Body of pancreas (tissue), 4 donors: Measurements from ENCODE around the gene TUBB2A. TPM values are rescaled to one million over a fixed set of nuclear protein-coding genes. Genes with fewer than 3 reads are reported as not detected.
A peak's percentile ranks its signal among the peaks of the same experiment; 100 is the strongest.

Experiments
- ATAC-seq: fragments of 150-250 bp; one replicate; pipeline ENCODE4 v1.9.1; 2016
- DNase-seq, 4 donors: peaks; one replicate each; pipeline ENCODE4 v3.0.0-alpha.2; 2019
- H3K27ac ChIP-seq, 4 donors: fragments of 200-600 bp; sonication (generic); 1 replicate in 3 of 4; 2 replicates in 1 of 4; pipeline versions ENCODE4 v1.5.1 to v1.6.1; 2016 to 2019; ENCODE audit warnings: mild to moderate bottlenecking in 1 of 4, mixed read lengths in 1 of 4, moderate library complexity in 1 of 4
- H3K27me3 ChIP-seq, 2 donors: fragments of 200-600 bp; sonication (generic); one replicate each; pipeline ENCODE4 v1.6.0; 2016; ENCODE audit warnings: mild to moderate bottlenecking in 1 of 2
- H3K36me3 ChIP-seq, 2 donors: fragments of 200-600 bp; sonication (generic); replicated peaks in 1 of 2; 2 replicates each; pipeline ENCODE4 v1.5.1; 2016; ENCODE audit warnings: low read depth in 2 of 2; ENCODE audit not compliant: insufficient read depth in 1 of 2
- H3K4me1 ChIP-seq: fragments of 200-600 bp; sonication (generic); one replicate; pipeline ENCODE4 v1.6.0; 2016
- H3K4me3 ChIP-seq, 2 donors: fragments of 200-600 bp; sonication (generic); 1 replicate in 1 of 2; 2 replicates in 1 of 2; pipeline ENCODE4 v1.5.1; 2016 to 2019
- H3K9me3 ChIP-seq, 3 donors: fragments of 200-600 bp; sonication (generic); 1 replicate in 2 of 3; 2 replicates in 1 of 3; pipeline ENCODE4 v1.5.1; 2016
- POLR2A ChIP-seq, 3 donors: fragments of 450-650 bp; IDR thresholded peaks; one replicate each; pipeline ENCODE4 v1.6.1; 2016; ENCODE audit warnings: antibody characterized with exemption in 3 of 3, mild to moderate bottlenecking in 2 of 3
- WGBS, 2 donors: methylation state at CpG; one replicate each; pipeline ENCODE4 v1.1.5; 2017; 5-methylcytosine and 5-hydroxymethylcytosine counted together
- intact Hi-C: fragments of 100-400 bp; cut with DNase I; formaldehyde crosslinking; loops from one replicate; pipeline ENCODE4 v1.15.1; 2023
- total RNA-seq, 2 donors: library from RNA; depleted of rRNA; stranded (reverse); fragments of >200 nt; gene quantifications; one replicate each; pipeline ENCODE4 v1.1.0, GENCODE V29; 2016
- TF ChIP-seq, protein P1 (sequence below), 7 experiments: fragments of 450-650 bp in 4 of 7; fragments of 200-600 bp in 3 of 7; sonication (generic) in 3 of 7; IDR thresholded peaks; one replicate each; pipeline ENCODE4 v1.5.1; 2016 to 2019; ENCODE audit warnings: antibody characterized with exemption in 7 of 7

TUBB2A gene
- 10 to 100 TPM; 44.9 to 54.1 TPM for total RNA-seq

DNA sequence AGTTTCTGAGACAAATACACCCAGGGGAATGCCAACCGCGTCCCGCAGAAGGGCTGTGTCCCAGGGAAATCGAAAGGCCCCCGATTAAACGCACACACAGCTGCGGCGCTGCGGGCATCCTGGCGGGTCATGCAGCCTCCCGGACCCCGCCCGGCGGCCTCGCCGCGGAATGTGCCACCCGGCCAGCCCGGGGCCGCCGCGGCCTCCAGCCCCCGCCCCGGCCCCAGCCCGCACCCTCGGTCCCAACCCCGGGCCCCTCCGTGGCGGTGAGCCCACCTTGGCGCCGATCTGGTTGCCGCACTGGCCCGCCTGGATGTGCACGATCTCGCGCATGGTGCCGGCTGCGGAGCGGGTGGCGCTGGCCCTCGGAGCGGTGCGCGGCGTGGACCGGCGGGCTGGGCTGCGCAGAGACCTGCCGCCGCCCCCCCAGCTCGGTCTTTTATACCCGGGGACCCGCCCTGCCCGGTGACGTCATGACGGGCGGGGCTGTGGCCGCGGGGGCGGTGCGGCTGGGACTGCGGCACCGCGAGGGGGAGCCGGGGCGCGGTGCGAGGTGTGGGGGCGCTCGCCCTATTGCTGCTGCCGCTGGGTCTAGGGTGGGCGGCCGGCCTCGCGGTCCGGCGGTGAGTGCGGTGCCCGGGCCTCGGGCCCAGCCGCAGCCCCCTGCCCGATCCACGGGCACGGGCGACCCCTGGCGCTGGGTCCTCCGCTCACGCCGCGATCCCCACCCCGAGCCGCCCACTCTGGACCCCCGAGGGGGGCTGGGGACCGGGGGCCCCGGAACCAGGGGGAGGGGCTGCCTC is at the start of gene TUBB2A:
Gene TUBB2A, minus strand, starts transcription at position 414 of the 803 bp plus-strand sequence. Its CDS starts 81 bp downstream, at position 333.
- 0 to 1% methylated on average over 4 to 76 of the region's 95 CpGs for WGBS, 2 donors
- peak; percentile 83 to 88 (median 87) for DNase-seq
- H3K27me3 ChIP-seq = no peaks in the 10 kb centered on the region
- H3K36me3 ChIP-seq = no peaks in the 10 kb centered on the region
- TF ChIP-seq, protein P1, sequence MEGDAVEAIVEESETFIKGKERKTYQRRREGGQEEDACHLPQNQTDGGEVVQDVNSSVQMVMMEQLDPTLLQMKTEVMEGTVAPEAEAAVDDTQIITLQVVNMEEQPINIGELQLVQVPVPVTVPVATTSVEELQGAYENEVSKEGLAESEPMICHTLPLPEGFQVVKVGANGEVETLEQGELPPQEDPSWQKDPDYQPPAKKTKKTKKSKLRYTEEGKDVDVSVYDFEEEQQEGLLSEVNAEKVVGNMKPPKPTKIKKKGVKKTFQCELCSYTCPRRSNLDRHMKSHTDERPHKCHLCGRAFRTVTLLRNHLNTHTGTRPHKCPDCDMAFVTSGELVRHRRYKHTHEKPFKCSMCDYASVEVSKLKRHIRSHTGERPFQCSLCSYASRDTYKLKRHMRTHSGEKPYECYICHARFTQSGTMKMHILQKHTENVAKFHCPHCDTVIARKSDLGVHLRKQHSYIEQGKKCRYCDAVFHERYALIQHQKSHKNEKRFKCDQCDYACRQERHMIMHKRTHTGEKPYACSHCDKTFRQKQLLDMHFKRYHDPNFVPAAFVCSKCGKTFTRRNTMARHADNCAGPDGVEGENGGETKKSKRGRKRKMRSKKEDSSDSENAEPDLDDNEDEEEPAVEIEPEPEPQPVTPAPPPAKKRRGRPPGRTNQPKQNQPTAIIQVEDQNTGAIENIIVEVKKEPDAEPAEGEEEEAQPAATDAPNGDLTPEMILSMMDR (IDR thresholded peaks at IDR 0.05) = peak in 6 of 7 experiments; percentile 24 to 74 (median 41)
- peak; percentile 97 to 99 (median 97) for TF ChIP-seq POLR2A (IDR thresholded peaks at IDR 0.05)
- peak; percentile 66 for ATAC-seq
- peak within 1 kb of the TSS; percentile 67 to 97 for H3K4me3 ChIP-seq
- no peaks in the 10 kb centered on the region for H3K9me3 ChIP-seq
- H3K27ac ChIP-seq = peak within 1 kb of the TSS; percentile 97 to 100 (median 98)
- intact Hi-C loops = no loop called here
- peaks cover 41% of the 10 kb centered on the region for H3K4me1 ChIP-seq

- Histone ChIP-seq H3K27me3 (peaks cover 0 to 2% of the 10 kb centered on the region in 2 donors), H3K9me3 (no peaks in the 10 kb centered on the region), H3K36me3 (no peaks in the 10 kb centered on the region), H3K4me3 (no peak overlapping the region), H3K27ac (no peak overlapping the region), H3K4me1 (no peaks in the 10 kb centered on the region)
- no peak for TF ChIP-seq POLR2A (IDR thresholded peaks at IDR 0.05)
- TF ChIP-seq, protein P1 (IDR thresholded peaks at IDR 0.05) = no peak
- intact Hi-C loops = no loop called here
- 78 to 80% methylated on average over 7 of the region's 7 CpGs for WGBS, 2 donors
- DNase-seq (no peak), ATAC-seq (no peak)
Observed at GRCh38 chr6:3206339-3207015, 49.1 kb upstream of the TUBB2A start.

DNA sequence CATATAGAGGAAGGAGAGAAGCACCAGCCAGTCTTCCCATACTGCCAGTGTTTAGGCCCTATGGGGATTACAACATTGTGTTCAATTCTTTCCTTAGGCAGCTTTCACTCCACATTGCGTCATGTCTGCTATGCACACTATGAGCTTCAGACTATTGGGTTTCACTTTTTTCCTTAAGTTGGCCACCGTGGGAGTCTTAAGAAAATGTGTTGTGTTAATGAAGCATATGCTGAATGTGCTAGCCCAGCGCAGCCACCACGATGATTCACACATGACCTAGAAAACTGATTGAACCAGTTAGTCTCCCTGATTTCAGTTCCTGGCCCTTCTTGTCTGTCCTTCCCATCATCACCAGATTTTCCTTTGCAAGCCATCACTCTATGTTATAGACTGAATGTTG is 48.6 kb upstream of the TUBB2A start:
- no peak for DNase-seq
- Histone ChIP-seq H3K4me1 (no peaks in the 10 kb centered on the region), H3K9me3 (no peaks in the 10 kb centered on the region), H3K36me3 (no peaks in the 10 kb centered on the region), H3K27me3 (peaks cover 0 to 2% of the 10 kb centered on the region in 2 donors), H3K27ac (no peak overlapping the region), H3K4me3 (no peak overlapping the region)
- TF ChIP-seq POLR2A (IDR thresholded peaks at IDR 0.05) = no peak
- TF ChIP-seq, protein P1 (IDR thresholded peaks at IDR 0.05) = no peak
- 86 to 91% methylated on average over 4 of the region's 4 CpGs for WGBS, 2 donors
- no peak for ATAC-seq
- intact Hi-C loops = no loop called here

GRCh38 chr6:3204921-3205320 is 47.6 kb upstream of the TUBB2A start:
- TF ChIP-seq POLR2A (IDR thresholded peaks at IDR 0.05) = no peak
- TF ChIP-seq, protein P1 (IDR thresholded peaks at IDR 0.05) = no peak
- DNase-seq (no peak), ATAC-seq (no peak)
- Histone ChIP-seq H3K36me3 (no peaks in the 10 kb centered on the region), H3K27ac (no peak overlapping the region), H3K4me1 (no peaks in the 10 kb centered on the region), H3K27me3 (peaks cover 0 to 2% of the 10 kb centered on the region in 2 donors), H3K4me3 (no peak overlapping the region), H3K9me3 (no peaks in the 10 kb centered on the region)
- WGBS, 2 donors = 94 to 97% methylated on average over 6 of the region's 6 CpGs
- intact Hi-C loops = no loop called here
